Measurements from ENCODE around the gene SLC39A12. TPM values are rescaled to one million over a fixed set of nuclear protein-coding genes. Genes with fewer than 3 reads are reported as not detected.

SLC39A12 gene
- polyA plus RNA-seq, 1 of the 3 experiments (the other 2 are of a cell fraction): not detected

DNA sequence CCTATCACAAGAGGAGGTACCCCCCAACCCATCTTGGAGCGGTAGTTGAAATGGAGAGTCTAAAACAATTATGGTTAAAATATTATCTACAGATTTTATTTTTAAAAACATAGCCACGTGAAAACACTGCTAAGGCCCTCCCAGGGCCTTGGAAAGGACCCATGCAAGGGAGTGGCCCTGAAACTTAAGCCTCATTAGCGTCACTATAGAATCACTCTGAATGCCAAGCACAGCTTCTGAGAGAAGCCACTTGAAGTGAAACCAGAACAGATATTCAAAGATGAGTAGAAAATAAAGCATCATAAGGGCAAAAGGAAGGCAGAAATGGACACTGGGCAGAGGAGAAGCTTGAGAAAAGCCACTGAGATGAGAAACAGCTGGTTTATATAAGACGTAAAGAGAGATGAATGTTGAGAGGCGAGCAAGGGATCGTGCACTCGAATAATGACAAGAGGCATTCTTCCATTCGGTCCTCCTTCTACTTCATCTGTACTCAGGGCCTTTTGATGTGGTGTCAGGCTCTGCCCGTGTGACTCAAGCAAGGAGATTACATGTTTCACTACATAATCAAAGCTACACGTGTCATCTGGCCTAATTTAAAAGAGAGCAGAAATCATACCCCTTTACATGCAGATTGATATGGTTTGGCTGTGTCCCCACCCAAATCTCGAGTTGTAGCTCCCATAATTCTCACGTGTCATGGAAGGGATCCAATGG, 33.4 kb upstream of the SLC39A12 start:
- TF ChIP-seq CHD2 (IDR thresholded peaks at IDR 0.05; ENCODE audit: low read length, partially characterized antibody) (no peak), SIN3A (IDR thresholded peaks at IDR 0.05; ENCODE audit: borderline replicate concordance, low read depth, low read length) (no peak)
- TF ChIP-seq, protein P1, sequence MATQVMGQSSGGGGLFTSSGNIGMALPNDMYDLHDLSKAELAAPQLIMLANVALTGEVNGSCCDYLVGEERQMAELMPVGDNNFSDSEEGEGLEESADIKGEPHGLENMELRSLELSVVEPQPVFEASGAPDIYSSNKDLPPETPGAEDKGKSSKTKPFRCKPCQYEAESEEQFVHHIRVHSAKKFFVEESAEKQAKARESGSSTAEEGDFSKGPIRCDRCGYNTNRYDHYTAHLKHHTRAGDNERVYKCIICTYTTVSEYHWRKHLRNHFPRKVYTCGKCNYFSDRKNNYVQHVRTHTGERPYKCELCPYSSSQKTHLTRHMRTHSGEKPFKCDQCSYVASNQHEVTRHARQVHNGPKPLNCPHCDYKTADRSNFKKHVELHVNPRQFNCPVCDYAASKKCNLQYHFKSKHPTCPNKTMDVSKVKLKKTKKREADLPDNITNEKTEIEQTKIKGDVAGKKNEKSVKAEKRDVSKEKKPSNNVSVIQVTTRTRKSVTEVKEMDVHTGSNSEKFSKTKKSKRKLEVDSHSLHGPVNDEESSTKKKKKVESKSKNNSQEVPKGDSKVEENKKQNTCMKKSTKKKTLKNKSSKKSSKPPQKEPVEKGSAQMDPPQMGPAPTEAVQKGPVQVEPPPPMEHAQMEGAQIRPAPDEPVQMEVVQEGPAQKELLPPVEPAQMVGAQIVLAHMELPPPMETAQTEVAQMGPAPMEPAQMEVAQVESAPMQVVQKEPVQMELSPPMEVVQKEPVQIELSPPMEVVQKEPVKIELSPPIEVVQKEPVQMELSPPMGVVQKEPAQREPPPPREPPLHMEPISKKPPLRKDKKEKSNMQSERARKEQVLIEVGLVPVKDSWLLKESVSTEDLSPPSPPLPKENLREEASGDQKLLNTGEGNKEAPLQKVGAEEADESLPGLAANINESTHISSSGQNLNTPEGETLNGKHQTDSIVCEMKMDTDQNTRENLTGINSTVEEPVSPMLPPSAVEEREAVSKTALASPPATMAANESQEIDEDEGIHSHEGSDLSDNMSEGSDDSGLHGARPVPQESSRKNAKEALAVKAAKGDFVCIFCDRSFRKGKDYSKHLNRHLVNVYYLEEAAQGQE (IDR thresholded peaks at IDR 0.05; ENCODE audit: low read depth, low read length): no peak
- Histone ChIP-seq H3K27me3 (ENCODE audit: insufficient read depth) (no peaks in the 10 kb centered on the region), H3K79me2 (ENCODE audit: insufficient read depth) (no peaks in the 10 kb centered on the region), H3F3A (replicated peaks; ENCODE audit: insufficient read depth) (no peaks in the 10 kb centered on the region), H3K27ac (ENCODE audit: low read depth in 2 of 2, low read length in 1 of 2) (no peak overlapping the region), H3K36me3 (replicated peaks in 1 of 2; ENCODE audit: control insufficient read depth in 1 of 2, insufficient read depth in 2 of 2, low read length in 1 of 2) (no peaks in the 10 kb centered on the region), H4K20me1 (ENCODE audit: insufficient read depth) (no peaks in the 10 kb centered on the region), H3K4me2 (no peak overlapping the region), H3K4me1 (ENCODE audit: control insufficient read depth in 1 of 2, insufficient read depth in 2 of 2, low read depth in 1 of 2, low read length in 1 of 2) (no peaks in the 10 kb centered on the region), H3K9me2 (no peaks in the 10 kb centered on the region), H3K9me3 (no peaks in the 10 kb centered on the region), H2AFZ (ENCODE audit: low read depth) (no peak overlapping the region), H3K4me3 (ENCODE audit: low read depth in 2 of 2, low read length in 1 of 2) (no peak overlapping the region), H3K9ac (no peak overlapping the region)
- no peak for DNase-seq
- WGBS (ENCODE audit: low lambda C conversion rate): 70% methylated on average over 12 of the region's 12 CpGs
- CTCF ChIA-PET: no interaction called here
- POLR2A ChIA-PET: no interaction called here

DNA sequence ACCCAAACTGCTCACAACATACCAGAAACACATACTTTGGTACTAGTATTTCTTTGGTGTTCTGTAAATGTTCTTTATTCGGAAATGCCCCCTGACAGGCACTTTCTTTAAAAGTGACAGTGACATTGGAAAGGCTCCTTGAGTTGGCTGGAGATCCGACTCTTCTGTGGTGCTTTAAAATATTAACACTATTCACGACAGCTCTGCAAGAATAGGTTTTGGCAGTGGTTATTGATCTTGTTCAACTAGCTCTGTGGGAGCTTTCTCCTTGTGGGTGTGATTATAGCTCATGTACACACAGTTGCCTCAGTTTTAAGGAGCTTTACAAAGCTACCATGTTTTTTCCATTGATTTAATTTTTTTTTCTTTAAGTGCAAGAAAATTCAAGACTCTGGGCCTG, 30.3 kb upstream of the SLC39A12 start:
- POLR2A ChIA-PET: no interaction called here
- 71% methylated on average over 3 of the region's 3 CpGs for WGBS (ENCODE audit: low lambda C conversion rate)
- no peak overlapping the region for H3K9ac ChIP-seq
- H3K9me2 ChIP-seq: no peaks in the 10 kb centered on the region
- CTCF ChIA-PET: interaction anchor here (1.4 kb wide), 1 partner anchor 11 kb away, joined by 4 read pairs; no protein-coding TSS in a partner anchor
- H3K27me3 ChIP-seq (ENCODE audit: insufficient read depth): no peaks in the 10 kb centered on the region
- H3F3A ChIP-seq (replicated peaks; ENCODE audit: insufficient read depth): peaks cover 8% of the 10 kb centered on the region
- DNase-seq: no peak
- H3K27ac ChIP-seq (ENCODE audit: low read depth in 2 of 2, low read length in 1 of 2): no peak overlapping the region
- H4K20me1 ChIP-seq (ENCODE audit: insufficient read depth): no peaks in the 10 kb centered on the region
- no peak for TF ChIP-seq TEAD4 (IDR thresholded peaks at IDR 0.05; ENCODE audit: borderline replicate concordance, insufficient read depth)
- no peak for TF ChIP-seq FOXJ3 (CRISPR knock-in tag; IDR thresholded peaks at IDR 0.05)
- no peak for TF ChIP-seq GABPA (IDR thresholded peaks at IDR 0.05; ENCODE audit: low read depth)
- no peak for TF ChIP-seq RCOR1 (IDR thresholded peaks at IDR 0.05; ENCODE audit: low read length)
- TF ChIP-seq ELF1 (IDR thresholded peaks at IDR 0.05): no peak
- TF ChIP-seq FOSL2 (IDR thresholded peaks at IDR 0.05; ENCODE audit: borderline replicate concordance, low read depth): no peak
- TF ChIP-seq RAD21 (IDR thresholded peaks at IDR 0.05; ENCODE audit: low read length): no peak
- TF ChIP-seq, protein P2, sequence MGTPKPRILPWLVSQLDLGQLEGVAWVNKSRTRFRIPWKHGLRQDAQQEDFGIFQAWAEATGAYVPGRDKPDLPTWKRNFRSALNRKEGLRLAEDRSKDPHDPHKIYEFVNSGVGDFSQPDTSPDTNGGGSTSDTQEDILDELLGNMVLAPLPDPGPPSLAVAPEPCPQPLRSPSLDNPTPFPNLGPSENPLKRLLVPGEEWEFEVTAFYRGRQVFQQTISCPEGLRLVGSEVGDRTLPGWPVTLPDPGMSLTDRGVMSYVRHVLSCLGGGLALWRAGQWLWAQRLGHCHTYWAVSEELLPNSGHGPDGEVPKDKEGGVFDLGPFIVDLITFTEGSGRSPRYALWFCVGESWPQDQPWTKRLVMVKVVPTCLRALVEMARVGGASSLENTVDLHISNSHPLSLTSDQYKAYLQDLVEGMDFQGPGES (IDR thresholded peaks at IDR 0.05; ENCODE audit: low read depth, low read length): no peak
- no peak for TF ChIP-seq NFIC (IDR thresholded peaks at IDR 0.05; ENCODE audit: borderline replicate concordance)
- TF ChIP-seq TCF12 (IDR thresholded peaks at IDR 0.05): no peak
- TF ChIP-seq, protein P3, sequence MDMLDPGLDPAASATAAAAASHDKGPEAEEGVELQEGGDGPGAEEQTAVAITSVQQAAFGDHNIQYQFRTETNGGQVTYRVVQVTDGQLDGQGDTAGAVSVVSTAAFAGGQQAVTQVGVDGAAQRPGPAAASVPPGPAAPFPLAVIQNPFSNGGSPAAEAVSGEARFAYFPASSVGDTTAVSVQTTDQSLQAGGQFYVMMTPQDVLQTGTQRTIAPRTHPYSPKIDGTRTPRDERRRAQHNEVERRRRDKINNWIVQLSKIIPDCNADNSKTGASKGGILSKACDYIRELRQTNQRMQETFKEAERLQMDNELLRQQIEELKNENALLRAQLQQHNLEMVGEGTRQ (IDR thresholded peaks at IDR 0.05; ENCODE audit: borderline replicate concordance, low read depth, low read length): no peak
- no peak overlapping the region for H3K4me3 ChIP-seq (ENCODE audit: low read depth in 2 of 2, low read length in 1 of 2)
- no peaks in the 10 kb centered on the region for H3K79me2 ChIP-seq (ENCODE audit: insufficient read depth)
- no peaks in the 10 kb centered on the region for H3K9me3 ChIP-seq
- no peak overlapping the region for H2AFZ ChIP-seq (ENCODE audit: low read depth)
- H3K4me2 ChIP-seq: no peak overlapping the region
- H3K36me3 ChIP-seq (replicated peaks in 1 of 2; ENCODE audit: control insufficient read depth in 1 of 2, insufficient read depth in 2 of 2, low read length in 1 of 2): no peaks in the 10 kb centered on the region
- peaks cover 0 to 5% of the 10 kb centered on the region in 2 experiments; a peak in 1 of 4 replicates for H3K4me1 ChIP-seq (ENCODE audit: control insufficient read depth in 1 of 2, insufficient read depth in 2 of 2, low read depth in 1 of 2, low read length in 1 of 2)

Data from SK-N-SH (cell line).